GM18858 (cell line): ENCODE results near the gene IMPG2.
"Not testable (repeated sequence)": the region's sequence is repeated elsewhere in the genome, so short reads cannot be mapped to it uniquely, and the experiment has no call there.

Experiments
- ATAC-seq: cut with Tn5 transposase; IDR thresholded peaks from one replicate; pipeline ENCODE4 v1.9.1; 2021; ENCODE audit not compliant: unreplicated experiment

Gene IMPG2

DNA sequence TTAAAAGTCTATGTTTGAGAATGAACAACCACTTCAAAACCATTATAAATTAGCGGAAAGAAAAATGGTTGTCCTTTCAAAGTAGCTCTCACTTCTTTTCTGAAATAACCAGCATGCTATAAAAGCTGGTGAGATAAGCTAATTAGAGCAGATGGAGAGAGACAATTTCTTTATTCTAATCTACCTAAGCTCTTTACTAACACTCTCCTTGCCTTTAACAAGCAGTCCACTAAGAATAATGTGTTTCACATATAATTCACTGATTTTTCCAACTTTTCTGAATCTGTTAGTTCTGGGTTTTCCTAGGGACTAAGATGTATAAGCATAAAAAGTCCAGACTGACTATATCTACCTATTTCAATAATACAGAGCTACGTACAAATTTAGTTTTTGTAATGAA is at the start of gene IMPG2:
Gene IMPG2, minus strand, starts transcription at position 101 of the 400 bp plus-strand sequence. CDS start 203 bp downstream, outside the sequence.
- ATAC-seq, result no peak

DNA sequence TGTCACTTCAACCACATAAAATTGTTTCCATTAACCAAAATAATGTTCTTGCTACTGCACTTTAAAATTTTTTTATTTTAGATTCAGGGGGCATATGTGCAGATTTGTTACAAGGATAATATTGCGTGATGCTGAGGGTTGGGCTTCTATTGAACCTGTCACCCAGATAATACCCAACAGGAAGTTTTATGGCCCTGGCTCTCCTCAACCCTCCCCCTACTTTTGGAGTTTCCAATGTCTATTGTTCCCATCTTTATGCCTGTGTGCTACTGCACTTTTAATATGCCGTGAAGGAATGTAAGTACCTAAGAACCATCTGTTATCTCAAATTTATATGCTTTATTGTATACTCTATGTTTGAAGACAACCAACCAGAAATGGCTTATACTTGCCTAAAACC is 42.0 kb upstream of the IMPG2 start:
- no peak for ATAC-seq

- ATAC-seq, result no peak
These were observed 31.5 kb upstream of the IMPG2 start for GRCh38 chr3:101351829-101352228.

- no peak for ATAC-seq
These were observed 20.2 kb upstream of the IMPG2 start for GRCh38 chr3:101340591-101340990.

- ATAC-seq, result no peak
These were observed 13.5 kb upstream of the IMPG2 start for GRCh38 chr3:101333883-101334282.

- no peak for ATAC-seq
These were observed 8.8 kb upstream of the IMPG2 start for GRCh38 chr3:101329016-101329673.

DNA sequence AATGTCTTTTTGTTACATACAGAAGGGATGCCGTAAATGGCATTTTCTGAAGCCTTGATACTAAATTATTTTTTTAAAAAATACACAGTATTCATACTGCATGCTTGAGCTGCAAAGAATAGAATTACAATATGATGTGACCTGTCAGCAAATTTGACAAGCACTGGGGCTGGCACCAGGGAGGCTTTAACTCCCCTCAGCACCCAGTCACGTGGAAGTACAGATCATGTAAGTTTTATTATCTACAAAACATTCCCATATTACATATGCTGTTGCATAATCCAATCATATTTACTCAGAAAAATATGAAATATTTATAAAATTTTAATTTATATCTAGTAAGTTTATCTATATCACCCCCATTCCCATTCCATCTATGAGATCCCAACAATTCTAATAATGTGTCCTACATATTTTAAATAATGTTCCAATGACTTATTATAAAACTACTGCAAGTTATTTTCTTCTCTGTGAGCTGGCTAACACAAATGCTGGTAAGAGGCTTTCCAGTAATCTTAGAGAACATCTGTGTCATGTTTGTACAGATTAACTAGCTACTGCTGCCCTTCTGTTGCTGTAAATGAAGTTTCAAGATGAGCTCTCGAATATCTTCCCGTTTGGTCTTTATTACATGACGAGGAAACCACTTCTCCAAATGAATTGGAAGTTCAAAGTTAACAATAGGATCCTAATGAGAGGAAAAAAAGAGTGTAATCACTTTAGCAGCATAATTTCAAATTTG is 5.2 kb upstream of the IMPG2 start:
- no peak for ATAC-seq

- ATAC-seq, result no peak
These were observed 844 bp downstream of the IMPG2 start for GRCh38 chr3:101319531-101319930.

GRCh38 chr3:101312545-101312944 is 7.8 kb downstream of the IMPG2 start:
- ATAC-seq, result no peak

DNA sequence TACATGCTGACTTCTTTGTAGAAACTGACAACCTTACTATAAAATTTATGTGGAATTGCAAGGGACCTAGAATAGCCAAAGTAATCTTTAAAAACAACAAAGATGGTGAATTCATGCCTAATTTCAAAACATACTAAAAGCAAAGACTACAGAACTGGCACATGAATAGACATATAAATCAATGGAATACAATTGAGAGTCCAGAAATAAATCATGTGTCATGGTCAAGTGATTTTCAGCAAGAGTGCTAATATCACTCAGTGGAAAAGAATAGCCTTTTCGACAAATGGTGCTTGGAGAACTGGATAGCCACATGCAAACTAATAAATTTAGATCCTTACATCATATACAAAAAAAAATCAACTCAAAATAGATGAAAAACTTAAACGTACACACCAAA is 8.7 kb downstream of the IMPG2 start:
- ATAC-seq, result no peak

DNA sequence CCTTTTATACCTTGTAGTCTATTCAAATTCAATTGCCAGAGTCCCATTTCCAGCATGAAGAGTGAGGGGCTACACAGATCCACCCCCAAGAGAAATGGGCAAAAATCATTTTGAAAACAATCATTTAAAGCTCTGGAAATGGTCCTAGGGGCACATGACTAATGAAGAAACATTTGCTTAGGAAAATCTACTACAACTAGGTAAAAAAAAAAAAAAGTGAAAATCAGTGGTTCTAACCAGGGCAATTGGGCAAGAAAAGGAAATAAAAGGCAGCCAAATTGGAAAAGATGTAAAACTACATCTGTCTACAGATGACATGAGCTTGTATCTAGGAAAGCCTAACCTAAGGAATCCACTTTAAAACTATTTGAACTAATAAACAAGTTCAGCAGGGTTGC is 9.4 kb downstream of the IMPG2 start:
- ATAC-seq, result no peak

DNA sequence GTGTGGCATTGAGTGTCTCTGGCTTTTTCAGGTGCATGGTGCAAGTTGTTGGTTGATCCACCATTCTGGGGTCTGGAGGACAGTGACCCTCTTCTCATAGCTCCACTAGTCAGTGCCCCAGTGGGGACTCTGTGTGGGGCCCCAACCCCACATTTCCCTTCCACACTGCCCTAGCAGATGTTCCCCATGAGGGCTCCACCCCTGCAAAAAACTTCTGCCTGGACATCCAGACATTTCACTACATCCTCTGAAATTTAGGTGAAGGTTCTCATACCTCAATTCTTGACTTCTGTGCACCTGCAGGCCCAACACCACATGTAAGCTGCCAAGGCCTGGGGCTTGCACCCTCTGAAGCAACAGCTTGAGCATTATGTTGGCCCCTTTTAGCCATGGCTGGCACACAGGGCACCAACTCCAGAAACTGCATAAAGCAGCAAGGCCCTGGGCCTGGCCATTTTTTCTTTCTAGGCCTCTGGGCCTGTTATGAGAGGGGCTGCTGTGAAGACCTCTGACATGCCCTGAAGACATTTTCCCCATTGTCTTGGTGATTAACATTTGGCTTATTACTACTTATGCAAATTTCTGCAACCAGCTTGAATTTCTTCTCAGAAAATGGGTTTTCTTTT is 12.1 kb downstream of the IMPG2 start:
- ATAC-seq, result not testable (repeated sequence)

DNA sequence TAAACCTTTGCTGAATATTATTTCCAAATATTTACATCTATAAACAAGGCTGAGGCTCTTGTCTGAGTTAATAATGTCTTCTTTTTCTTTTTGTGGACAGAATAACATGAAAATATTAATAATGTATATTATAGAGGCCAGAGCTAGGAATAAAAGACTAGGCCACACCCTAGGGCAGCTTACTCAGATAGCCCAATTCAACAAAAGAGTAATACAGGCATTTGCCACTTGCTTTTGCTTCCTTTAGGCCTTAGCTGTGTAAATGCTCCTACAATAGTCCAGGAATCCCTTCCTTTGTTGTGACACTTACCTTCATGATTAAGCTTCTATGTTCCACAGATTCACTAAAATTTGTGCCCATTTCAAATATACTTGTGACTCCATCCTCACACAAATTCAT is 16.5 kb downstream of the IMPG2 start:
- no peak for ATAC-seq

- ATAC-seq, result no peak
These were observed 17.2 kb downstream of the IMPG2 start for GRCh38 chr3:101303089-101303731.

DNA sequence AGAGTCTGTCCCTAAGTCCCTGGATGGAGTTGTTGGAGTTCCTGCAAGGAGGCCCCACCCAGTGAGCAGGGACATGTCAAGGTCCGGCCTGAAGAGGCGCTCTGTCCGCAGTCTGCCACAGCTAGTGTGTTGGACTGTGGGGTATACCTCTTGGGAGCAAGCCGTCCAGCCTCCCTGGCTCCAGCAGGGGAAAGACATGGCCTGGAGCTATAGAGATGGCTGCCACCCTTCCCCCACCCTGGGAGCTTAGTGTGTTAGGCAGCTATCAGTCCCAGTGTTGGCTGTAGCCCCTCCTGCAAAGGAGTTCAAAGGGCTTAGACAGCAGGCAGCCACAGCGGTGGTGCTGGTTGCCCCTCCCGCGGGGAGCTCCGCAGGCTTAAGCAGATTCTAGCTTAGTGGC is 20.3 kb downstream of the IMPG2 start:
- ATAC-seq, result no peak

GRCh38 chr3:101292027-101292426 is 28.3 kb downstream of the IMPG2 start:
- ATAC-seq, result no peak

GRCh38 chr3:101288294-101288693 is 32.1 kb downstream of the IMPG2 start:
- ATAC-seq, result no peak

DNA sequence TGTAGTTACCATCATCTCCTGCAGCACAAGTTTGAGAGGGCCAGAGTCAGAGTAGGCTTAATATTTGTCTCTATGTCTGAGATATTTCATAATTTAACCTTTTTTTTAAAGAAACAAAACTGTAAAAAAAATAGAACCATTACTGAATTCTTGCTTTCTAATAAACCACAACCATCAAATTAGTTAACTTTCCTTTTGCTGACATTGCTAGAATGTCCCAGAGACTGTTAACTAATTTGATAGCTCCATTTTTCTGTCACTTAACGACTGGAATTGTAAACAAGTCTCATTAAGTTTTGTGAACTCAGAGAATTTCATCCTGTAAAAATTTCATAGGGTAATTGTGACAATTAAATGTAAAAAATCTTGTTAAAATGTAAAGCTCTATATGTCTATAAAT is 35.6 kb downstream of the IMPG2 start:
- no peak for ATAC-seq

GRCh38 chr3:101281521-101282030 is 38.8 kb downstream of the IMPG2 start:
- ATAC-seq, result no peak

DNA sequence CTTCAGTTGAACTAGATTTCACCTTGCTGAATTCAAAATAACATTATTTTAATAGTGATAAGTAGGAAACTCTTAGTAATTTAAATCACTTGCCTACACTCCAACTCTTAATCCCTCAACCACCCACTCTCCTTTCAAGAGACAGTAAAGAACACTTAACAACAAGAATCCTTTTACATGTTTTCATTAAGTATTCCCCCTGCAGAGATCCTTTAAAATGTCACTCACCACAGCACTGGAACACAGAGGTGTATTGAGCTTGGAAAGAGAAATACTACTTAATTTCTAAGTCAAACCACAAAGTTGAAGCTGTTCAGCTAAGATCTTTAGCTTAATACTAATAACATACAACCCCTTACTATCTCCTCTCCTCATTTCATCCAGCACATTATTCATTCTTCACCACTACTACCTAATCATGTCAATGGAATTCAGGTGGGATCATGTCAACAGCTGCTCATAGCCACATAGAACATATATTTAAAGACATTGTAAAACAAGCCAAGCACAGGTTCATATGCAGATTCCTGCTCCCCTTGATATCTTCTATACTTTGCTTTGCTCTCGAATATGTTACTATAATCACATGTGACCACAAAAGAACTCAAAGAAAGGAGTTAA is 40.5 kb downstream of the IMPG2 start:
- ATAC-seq, result no peak

DNA sequence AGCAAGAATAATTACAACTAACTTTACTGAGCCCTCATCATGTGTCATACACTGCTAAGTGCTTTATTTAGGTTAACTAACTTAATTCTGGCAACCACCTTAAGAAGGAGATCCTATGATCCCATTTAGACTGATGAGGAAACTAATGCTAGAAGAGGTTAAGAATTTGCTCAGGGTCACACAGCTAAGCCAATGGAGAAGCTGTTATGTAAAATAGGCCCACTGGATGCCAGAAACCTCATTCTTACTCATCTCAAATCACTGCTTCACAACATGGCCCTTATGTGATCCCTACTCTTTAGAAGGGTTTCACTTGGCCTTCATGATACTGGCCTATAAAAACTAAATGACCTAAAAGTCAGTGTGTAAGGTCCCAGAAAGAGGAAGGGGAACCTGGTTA is 41.2 kb downstream of the IMPG2 start:
- no peak for ATAC-seq
